Smooth muscle cell (in vitro differentiated cells): ENCODE measurements around the gene C1QC. TPM values are rescaled to one million over a fixed set of nuclear protein-coding genes. Genes with fewer than 3 reads are reported as not detected.

Experiments used
- DNase-seq: peaks from one replicate; lab custom pipeline; 2025; ENCODE audit not compliant: unreplicated experiment; lab: John Stamatoyannopoulos, UW
- H2AFZ ChIP-seq: fragments of 200-600 bp; sonication (generic); 2 replicates; pipeline ENCODE4 v1.6.0; 2016; ENCODE audit warnings: antibody characterized with exemption, low read depth, mild to moderate bottlenecking
- H3F3A ChIP-seq: fragments of 200-600 bp; sonication (generic); 2 replicates; pipeline ENCODE4 v1.6.0; 2017; ENCODE audit warnings: antibody characterized with exemption, low read depth
- H3K27ac ChIP-seq: fragments of 200-600 bp; sonication (generic); 2 replicates; pipeline ENCODE4 v1.5.1; 2016; ENCODE audit warnings: low read depth, mild to moderate bottlenecking
- H3K27me3 ChIP-seq: fragments of 200-600 bp; sonication (generic); 2 replicates; pipeline ENCODE4 v1.6.1; 2016; ENCODE audit warnings: low read depth, mild to moderate bottlenecking
- H3K36me3 ChIP-seq: fragments of 200-600 bp; sonication (generic); 2 replicates; pipeline ENCODE4 v1.5.1; 2016; ENCODE audit warnings: low read depth
- H3K4me1 ChIP-seq: fragments of 200-600 bp; sonication (generic); 2 replicates; pipeline ENCODE4 v1.5.1; 2016; ENCODE audit warnings: low read depth
- H3K4me2 ChIP-seq: fragments of 200-600 bp; sonication (generic); 2 replicates; pipeline ENCODE4 v1.6.0; 2016; ENCODE audit warnings: mild to moderate bottlenecking
- H3K4me3 ChIP-seq: fragments of 200-600 bp; sonication (generic); 2 replicates; pipeline ENCODE4 v1.5.1; 2016; ENCODE audit warnings: mild to moderate bottlenecking
- H3K79me2 ChIP-seq: fragments of 200-600 bp; sonication (generic); 2 replicates; pipeline ENCODE4 v1.6.0; 2016; ENCODE audit warnings: low read depth, mild to moderate bottlenecking
- H3K9ac ChIP-seq: fragments of 200-600 bp; sonication (generic); 2 replicates; pipeline ENCODE4 v1.6.0; 2016; ENCODE audit warnings: low read depth
- H3K9me3 ChIP-seq: fragments of 200-600 bp; sonication (generic); replicated peaks from 2 replicates; pipeline ENCODE4 v1.5.1; 2016; ENCODE audit warnings: low read depth
- H4K20me1 ChIP-seq: fragments of 200-600 bp; sonication (generic); 2 replicates; pipeline ENCODE4 v1.6.0; 2016; ENCODE audit warnings: low read depth
- WGBS: methylation state at CpG from one replicate; pipeline ENCODE4 v1.1.7; 2016; ENCODE audit warnings: low lambda C conversion rate; 5-methylcytosine and 5-hydroxymethylcytosine counted together
- polyA plus RNA-seq: library from polyadenylated mRNA; unstranded; fragments of >200 nt; fragmentation: Nextera tagmentation; extraction: Ambion mirVana; gene quantifications from 2 replicates; pipeline ENCODE4 v1.2.1, GENCODE V29; 2016
- total RNA-seq: library from RNA; depleted of rRNA; stranded (reverse); fragments of >200 nt; gene quantifications from 2 replicates; pipeline ENCODE4 v1.2.3, GENCODE V29; 2014
- TF ChIP-seq, protein P1 (sequence below): fragments of 200-600 bp; sonication (generic); IDR thresholded peaks from 2 replicates; pipeline ENCODE4 v1.5.1; 2017; ENCODE audit warnings: borderline replicate concordance, mild to moderate bottlenecking, antibody characterized with exemption; ENCODE audit not compliant: insufficient read depth, poor library complexity, severe bottlenecking

Gene C1QC
- total and polyA plus RNA-seq, 2 experiments from 2014 or later: not detected

DNA sequence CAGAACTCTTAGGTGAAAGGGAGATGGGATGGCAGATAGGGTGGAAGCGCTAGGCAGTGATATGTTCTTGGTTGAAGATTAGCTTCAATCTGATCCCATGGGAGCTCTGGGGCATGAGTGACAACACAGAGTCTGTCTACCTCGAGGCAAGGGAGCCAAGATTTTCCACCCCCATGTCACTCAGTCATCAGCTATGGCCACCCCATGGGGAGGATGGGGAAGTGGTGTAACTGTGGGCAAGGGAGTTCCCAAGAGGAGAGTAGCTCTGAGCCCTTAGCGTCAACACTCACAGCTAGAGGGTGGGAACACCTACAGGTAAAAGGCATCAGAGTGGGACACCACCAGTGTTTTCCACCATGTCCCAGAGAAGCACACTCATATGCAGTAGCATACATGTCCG is 37.3 kb upstream of the C1QC start:
- TF ChIP-seq, protein P1, sequence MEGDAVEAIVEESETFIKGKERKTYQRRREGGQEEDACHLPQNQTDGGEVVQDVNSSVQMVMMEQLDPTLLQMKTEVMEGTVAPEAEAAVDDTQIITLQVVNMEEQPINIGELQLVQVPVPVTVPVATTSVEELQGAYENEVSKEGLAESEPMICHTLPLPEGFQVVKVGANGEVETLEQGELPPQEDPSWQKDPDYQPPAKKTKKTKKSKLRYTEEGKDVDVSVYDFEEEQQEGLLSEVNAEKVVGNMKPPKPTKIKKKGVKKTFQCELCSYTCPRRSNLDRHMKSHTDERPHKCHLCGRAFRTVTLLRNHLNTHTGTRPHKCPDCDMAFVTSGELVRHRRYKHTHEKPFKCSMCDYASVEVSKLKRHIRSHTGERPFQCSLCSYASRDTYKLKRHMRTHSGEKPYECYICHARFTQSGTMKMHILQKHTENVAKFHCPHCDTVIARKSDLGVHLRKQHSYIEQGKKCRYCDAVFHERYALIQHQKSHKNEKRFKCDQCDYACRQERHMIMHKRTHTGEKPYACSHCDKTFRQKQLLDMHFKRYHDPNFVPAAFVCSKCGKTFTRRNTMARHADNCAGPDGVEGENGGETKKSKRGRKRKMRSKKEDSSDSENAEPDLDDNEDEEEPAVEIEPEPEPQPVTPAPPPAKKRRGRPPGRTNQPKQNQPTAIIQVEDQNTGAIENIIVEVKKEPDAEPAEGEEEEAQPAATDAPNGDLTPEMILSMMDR: no peak
- Histone ChIP-seq H3K79me2 (no peaks in the 10 kb centered on the region), H3K4me1 (no peaks in the 10 kb centered on the region), H2AFZ (no peak overlapping the region), H3K4me3 (no peak overlapping the region), H3K9me3 (no peaks in the 10 kb centered on the region), H3K27ac (no peak overlapping the region), H3K9ac (no peak overlapping the region), H3F3A (no peaks in the 10 kb centered on the region), H3K36me3 (no peaks in the 10 kb centered on the region), H4K20me1 (no peaks in the 10 kb centered on the region), H3K27me3 (peaks cover 64% of the 10 kb centered on the region), H3K4me2 (no peak overlapping the region)
- DNase-seq: no peak
- 55% methylated on average over 4 of the region's 4 CpGs for WGBS

DNA sequence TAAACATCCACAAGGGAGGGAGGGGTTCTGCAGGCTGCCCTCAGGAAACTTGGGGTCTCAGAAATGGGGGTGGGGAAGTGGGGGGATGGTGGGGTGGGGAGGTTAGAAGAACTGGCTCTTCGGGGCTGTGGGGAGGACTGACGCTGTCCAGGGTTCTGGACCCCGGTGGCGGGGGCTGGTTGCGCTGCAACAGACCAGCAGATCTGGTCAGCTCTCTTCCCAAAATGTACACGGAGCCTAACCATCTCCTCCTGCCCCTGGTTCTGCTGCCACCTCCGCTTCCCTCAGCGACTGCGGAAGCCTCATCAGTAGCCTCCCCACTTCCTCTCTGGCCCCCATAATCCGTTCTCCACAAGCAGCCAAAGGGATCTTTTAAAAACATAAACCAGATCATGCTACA is 36.3 kb upstream of the C1QC start:
- Histone ChIP-seq H4K20me1 (no peaks in the 10 kb centered on the region), H3K4me3 (no peak overlapping the region), H3K9me3 (no peaks in the 10 kb centered on the region), H3K4me2 (no peak overlapping the region), H3K36me3 (no peaks in the 10 kb centered on the region), H3K27ac (no peak overlapping the region), H3K27me3 (peaks cover 64% of the 10 kb centered on the region), H3K4me1 (no peaks in the 10 kb centered on the region), H2AFZ (no peak overlapping the region), H3K9ac (no peak overlapping the region), H3K79me2 (no peaks in the 10 kb centered on the region), H3F3A (no peaks in the 10 kb centered on the region)
- TF ChIP-seq, protein P1: no peak
- DNase-seq: no peak
- WGBS: 22% methylated on average over 9 of the region's 10 CpGs

DNA sequence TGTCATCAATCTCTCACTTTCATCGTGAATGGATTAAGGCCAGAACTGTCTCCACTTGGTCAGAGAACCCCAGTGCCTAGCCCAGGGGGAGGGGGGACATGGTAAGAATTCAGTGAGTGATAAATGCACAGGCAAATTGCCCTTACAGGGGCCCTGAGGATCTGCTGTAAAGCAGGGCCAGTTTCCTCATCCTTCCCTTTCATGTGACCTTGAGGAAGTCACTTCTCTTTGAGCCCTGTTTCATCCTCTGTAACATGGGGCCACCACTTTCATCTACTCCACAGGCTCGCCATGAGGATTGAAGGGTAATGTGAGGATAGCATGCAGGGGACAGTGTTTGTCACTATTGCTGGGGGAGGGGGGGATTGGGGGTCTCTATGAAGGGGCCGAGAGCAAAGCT is 35.1 kb upstream of the C1QC start:
- no peaks in the 10 kb centered on the region for H3F3A ChIP-seq
- H3K36me3 ChIP-seq: no peaks in the 10 kb centered on the region
- no peaks in the 10 kb centered on the region for H3K9me3 ChIP-seq
- no peaks in the 10 kb centered on the region for H3K4me1 ChIP-seq
- no peaks in the 10 kb centered on the region for H4K20me1 ChIP-seq
- no peak overlapping the region for H3K4me3 ChIP-seq
- WGBS: 61% methylated on average over 3 of the region's 3 CpGs
- TF ChIP-seq, protein P1: no peak
- H3K27ac ChIP-seq: no peak overlapping the region
- no peak for DNase-seq
- peaks cover 64% of the 10 kb centered on the region for H3K27me3 ChIP-seq
- H3K4me2 ChIP-seq: no peak overlapping the region
- no peak overlapping the region for H3K9ac ChIP-seq
- H2AFZ ChIP-seq: no peak overlapping the region
- no peaks in the 10 kb centered on the region for H3K79me2 ChIP-seq

DNA sequence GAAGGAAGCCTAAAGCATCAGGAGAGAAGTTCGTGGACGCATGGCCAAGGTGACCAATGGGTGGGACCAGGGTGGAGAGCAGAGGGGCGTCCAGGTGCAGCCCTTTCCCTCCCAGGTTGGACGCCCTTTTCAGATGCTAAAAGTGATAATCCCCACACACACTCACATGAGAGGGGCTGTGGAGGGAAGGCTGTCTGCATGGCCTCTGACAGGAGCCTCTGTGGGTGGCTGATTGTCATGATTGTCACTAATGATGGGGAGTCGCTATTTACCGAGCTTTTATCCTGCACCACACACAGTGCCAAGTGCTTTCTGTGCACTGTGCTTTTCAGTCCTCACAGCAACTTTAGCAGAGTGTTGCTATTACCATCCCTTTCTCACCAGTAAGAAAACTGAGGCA is 34.1 kb upstream of the C1QC start:
- Histone ChIP-seq H2AFZ (no peak overlapping the region), H4K20me1 (no peaks in the 10 kb centered on the region), H3K4me2 (no peak overlapping the region), H3K36me3 (no peaks in the 10 kb centered on the region), H3K9me3 (no peaks in the 10 kb centered on the region), H3K79me2 (no peaks in the 10 kb centered on the region), H3K9ac (no peak overlapping the region), H3K4me3 (no peak overlapping the region), H3K27ac (no peak overlapping the region), H3F3A (no peaks in the 10 kb centered on the region), H3K4me1 (no peaks in the 10 kb centered on the region), H3K27me3 (peaks cover 63% of the 10 kb centered on the region)
- WGBS: 53% methylated on average over 6 of the region's 6 CpGs
- TF ChIP-seq, protein P1: no peak
- DNase-seq: no peak
